GM19397 (cell line): Measurements from ENCODE around the gene FOXP1.
"Not testable (repeated sequence)": the region's sequence is repeated elsewhere in the genome, so short reads cannot be mapped to it uniquely, and the experiment has no call there.

Experiments used
- ATAC-seq: cut with Tn5 transposase; IDR thresholded peaks from one replicate; pipeline ENCODE4 v1.9.1; 2021; ENCODE audit warnings: mild to moderate bottlenecking, moderate library complexity; ENCODE audit not compliant: unreplicated experiment

The FOXP1 gene

GRCh38 chr3:70975981-70976380 is 607.5 kb downstream of the FOXP1 start:
- ATAC-seq: not testable (repeated sequence)

- no peak for ATAC-seq
Observed at GRCh38 chr3:70974747-70975146, 608.8 kb downstream of the FOXP1 start.

GRCh38 chr3:70973558-70973957 is 610.0 kb downstream of the FOXP1 start:
- no peak for ATAC-seq

- no peak for ATAC-seq
Observed at GRCh38 chr3:70972855-70973254, 610.7 kb downstream of the FOXP1 start.

- no peak for ATAC-seq
Observed at GRCh38 chr3:70970952-70971351, 612.6 kb downstream of the FOXP1 start.

- no peak for ATAC-seq
Observed at GRCh38 chr3:70970171-70970570, 613.4 kb downstream of the FOXP1 start.

DNA sequence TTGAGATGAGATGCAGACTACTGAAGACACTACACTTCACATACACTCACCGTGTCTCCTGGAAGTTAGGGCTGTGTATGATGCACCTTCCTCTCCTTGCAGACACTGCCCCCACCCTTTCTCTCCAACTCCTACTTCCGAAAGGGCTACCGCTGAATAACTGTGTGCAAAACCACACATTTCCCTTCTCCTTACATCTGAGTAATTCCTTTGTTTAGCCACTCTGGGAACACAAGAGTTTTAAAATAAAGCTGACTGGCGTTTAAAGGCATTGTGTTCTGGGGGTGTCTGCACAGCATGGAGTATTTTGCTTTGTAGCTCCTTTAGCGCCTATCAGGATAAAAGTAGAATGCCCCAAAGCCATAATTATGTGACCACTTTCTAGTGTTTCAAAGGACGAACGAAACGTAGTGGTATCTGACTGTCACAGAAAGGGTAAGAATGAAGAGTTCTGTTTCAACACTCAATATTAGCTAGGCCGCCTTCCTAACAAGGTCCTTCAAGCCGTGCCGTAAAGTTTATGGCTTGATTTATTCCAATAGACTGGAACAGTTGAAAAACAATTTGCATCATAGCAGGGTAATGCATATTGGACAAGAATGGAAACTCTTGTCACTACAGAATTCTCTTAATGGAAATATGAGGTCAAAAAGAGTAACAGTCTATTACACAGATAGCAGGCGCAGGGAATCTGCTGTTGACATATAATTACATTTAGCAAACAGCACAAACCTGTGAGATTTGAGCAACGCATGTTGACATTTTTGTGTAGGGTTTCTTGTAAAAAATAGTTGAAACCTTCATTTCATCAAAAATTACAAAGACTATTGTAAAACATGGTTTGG is 619.9 kb downstream of the FOXP1 start:
- ATAC-seq: no peak

DNA sequence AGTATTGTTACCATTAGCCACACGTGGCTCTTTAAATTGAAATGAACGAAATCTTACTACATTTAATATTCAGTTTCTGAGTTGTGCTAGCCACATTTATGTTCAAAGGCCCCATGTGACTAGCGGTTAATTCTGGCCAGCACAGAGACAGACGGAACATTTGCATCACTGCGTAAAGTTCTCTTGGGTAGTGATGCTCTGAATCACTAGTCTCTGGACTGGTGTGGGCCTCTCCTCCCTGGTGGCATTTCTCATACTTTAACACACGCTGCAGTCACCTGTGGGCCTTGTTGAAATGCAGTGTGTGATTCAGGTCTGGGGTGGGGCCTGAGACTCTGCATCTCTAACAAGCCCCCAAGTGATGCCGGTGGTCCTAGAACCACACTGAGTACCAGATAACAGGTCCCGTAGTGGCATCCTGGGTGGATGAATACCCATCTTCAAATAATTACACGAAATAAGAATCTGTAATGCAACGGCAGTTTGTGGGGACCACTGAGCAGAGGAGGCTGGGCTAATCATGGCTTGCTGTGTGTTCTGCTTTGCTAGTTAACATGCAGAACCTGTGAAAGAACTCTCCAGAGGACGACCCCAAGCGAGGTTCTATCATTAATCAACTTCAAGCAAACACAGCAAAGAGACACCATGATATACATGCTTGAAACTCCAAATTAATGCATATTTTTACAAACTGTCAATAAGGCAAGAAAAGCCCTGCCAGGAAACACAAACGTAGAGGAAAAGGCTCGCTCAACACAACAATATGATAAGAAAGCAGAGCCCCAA is 623.8 kb downstream of the FOXP1 start:
- no peak for ATAC-seq

DNA sequence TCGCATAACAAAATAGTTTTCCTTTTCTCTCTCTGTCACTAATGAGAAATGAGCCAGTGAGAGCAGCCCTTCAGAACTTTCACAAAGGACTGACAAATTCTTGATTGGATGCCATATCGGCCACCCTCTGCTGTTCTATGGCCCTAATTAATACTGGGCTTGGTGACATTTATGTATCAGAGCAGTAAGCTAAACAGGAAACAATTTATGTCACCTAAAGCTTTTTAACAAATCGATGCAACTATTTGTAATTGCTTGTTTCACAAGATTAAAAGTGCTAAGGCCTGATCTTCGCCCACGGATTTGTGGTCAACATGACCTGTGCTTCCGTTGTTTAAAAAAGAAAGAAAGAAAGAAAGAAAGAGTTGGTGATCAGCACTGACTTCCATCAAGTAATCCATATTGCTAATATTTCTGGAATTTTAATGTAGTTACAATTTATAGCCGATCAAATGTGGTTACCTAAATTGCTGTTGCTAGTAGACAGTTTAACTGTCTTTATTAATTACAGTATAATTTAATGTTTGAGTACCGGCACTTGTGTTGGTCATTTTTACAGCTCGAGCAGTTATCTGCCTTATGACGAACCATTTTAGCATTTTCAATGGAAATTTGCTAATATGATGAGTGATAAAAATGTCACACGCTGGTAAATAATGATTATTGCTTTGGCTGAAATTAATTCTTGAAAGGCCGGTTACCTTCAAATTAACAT is 631.3 kb downstream of the FOXP1 start:
- no peak for ATAC-seq

DNA sequence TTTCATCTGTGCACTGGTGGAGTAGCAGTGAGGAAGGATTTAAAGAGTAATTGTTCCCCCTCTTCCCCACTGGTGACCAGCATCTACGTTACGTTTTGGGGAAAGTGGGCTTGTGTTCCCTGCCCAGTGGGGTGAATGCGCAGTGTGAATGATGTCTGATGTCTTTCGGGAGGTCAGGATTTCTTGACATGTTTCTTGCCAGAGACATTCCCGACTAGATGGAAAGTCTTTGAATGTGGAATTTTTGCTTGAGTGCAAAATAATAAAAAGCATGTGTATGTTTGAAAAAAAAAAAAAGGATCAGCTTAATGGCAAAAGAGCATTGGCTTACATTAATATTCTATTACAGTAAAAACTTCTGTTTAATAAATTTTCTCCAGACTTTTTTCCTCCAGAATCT is 632.2 kb downstream of the FOXP1 start:
- no peak for ATAC-seq

DNA sequence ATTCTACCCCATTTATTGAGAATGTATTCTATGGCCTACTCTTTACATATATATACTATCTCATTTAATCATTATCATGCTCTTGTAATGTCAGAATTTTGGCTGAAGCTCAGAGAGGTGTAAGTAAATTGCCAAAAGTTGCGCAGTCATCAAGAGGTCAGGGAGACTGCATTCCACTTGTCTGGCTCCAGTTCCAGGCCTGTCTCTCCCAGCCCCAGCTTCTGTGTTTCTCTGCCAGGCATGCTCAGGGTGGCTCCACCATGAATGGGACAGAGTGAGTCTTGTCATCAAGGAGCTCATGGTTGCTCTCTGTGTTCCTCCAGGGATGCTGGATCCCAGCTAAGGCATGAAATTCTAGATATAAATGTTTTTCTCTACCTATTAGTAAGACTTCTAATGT is 635.9 kb downstream of the FOXP1 start:
- no peak for ATAC-seq

DNA sequence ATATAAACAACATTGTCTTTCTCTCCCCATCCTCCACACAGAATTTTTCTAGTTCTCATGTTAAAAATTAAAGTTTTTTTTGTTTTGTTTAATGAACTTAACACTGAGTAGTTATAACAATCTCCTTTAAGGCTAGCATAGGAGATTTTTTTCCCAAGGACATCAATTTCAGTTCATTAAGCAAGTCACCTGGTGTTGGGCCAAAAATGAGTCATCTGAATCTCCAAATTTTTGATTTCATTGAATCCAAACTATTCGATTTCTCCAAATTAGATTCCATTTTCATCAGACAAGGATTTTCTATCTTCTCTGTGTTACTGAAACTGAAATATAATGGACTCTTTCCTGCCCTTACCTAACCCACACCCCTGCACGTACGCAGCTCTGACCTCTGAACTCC is 639.6 kb downstream of the FOXP1 start:
- ATAC-seq: no peak

DNA sequence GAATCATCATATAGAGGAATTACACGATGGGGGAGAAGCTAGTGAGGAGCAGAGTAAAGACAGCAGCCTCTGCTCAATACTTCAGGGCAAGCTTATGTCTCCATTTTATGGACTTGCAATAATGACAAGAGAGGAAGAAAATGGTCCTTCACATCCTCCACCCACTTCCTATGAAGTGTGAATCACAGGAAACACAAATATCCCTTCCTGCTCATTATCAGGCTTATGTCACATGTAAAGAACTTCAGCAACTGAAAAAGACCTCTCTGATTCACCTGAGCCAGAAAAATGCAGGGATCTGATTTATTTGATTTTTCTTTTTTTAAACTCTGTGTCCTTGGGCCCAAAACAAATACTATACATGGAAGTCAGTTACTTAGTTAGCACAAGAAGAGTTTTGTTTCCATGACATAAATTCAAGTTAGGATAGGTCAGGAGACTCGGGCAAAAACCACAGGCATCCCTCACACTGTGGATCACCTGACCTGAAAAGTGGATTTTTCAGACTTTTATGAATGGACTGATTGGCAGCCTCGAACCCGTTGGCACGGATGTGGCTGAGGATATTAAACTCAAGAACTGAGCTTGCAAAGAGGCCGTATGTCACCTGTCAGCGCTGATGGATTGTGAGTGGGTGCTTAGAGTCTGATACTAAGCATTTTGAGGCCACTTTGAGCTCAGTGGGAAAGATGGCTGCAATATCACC is 650.3 kb downstream of the FOXP1 start:
- ATAC-seq: no peak

DNA sequence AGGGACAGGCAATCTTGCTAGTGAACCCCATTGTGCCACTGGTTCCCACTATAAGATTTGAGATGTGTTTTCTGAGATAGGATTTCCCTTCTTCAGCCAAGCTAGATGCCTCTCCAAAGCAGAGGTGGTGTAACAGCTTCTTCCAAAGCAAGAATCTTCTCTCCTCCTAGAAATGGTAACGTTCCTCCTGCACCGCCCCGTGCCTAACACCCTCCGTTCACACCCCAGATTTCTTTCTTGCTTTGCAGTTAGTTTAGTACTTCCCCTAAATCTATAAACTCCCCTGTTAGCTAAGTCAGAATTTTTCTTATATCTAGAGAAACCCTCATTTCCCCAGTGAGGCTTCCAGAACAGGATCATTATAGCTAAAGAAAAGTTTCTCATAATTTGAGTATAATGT is 653.5 kb downstream of the FOXP1 start:
- ATAC-seq: no peak

GRCh38 chr3:70927239-70927638 is 656.3 kb downstream of the FOXP1 start:
- ATAC-seq: no peak

GRCh38 chr3:70926835-70927234 is 656.7 kb downstream of the FOXP1 start:
- no peak for ATAC-seq

DNA sequence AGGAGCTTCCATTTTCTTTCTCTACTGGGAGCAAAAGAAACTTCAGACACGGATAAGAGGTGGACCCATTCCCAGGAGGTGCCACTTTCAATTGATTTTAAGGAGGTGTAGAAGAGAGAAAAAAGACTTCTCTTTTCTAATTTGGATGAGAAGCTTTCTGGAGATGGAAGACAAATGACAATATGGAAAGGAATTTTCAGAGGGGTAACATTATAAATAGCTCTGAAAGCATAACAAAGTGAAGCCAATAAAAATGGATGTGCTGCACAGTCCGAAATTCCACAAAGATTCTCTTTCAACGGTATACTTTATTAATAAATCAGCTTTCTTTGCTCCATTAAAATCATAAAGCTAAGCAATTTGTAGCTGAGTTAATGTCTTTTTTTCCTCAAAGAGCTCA is 663.9 kb downstream of the FOXP1 start:
- ATAC-seq: no peak

- no peak for ATAC-seq
Observed at GRCh38 chr3:70919091-70919490, 664.4 kb downstream of the FOXP1 start.

GRCh38 chr3:70916375-70917055 is 667.0 kb downstream of the FOXP1 start:
- ATAC-seq: no peak

DNA sequence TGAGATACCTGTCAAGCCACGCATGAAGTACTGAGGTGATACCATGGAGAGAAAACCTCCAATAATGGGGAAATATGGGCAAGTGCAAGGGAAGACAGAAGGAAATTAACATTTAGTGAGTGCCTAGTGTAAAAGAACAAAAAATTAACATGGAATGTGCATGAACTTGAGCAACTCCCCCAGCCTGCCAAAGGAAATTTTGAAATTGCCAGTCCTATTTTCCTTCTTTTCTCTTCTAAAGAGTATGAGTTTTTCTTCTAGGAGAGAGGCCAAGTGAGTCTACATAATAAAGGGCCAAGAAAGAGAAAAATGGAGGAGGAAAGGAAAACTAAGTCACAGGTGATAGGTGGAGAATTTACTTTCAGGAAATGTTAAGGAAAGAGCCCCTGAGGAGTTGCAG is 668.7 kb downstream of the FOXP1 start:
- no peak for ATAC-seq
